ENCODE measurements around the gene SNRNP48. TPM values are rescaled to one million over a fixed set of nuclear protein-coding genes. Genes with fewer than 3 reads are reported as not detected.

The SNRNP48 gene
- total and polyA plus RNA-seq, 7 donors: 8.3 to 40.8 (median 9.9) TPM

DNA sequence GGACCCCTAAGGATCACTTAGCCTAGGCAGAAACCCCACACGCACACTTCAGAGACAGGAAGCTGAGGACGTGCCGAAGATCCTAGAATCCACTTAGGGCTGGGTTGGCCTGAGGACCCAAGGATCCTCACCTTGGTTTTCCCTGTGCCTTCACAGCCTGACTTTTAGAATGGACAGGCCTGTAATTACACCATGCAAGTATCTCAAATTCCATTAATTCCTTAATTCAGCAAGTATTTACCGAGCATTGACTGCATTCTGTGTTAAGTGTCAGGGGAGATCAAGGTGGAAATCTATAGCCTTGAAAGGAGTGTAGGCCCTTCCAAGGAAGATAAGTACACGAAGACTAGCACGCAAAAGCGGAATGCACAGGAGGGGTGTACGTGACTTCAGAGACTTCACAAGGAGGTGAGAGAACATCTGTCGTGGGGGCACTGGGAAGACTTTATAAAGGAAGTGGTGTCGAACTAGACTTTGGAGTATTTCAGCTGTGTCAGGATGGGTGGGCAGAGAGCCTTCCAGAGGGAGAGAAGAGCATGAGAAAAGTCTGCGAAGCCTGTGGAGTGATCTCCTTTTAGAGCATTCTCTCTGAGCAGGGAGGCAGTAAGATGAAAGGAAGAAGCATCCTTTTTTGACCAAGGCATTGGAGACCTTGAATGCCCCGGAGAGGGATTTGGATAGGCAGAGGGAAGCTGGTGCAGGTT lies 44.5 kb upstream of the SNRNP48 start:
- peaks cover 4% of the 10 kb centered on the region for H3K4me1 ChIP-seq
- no peak overlapping the region for H3K4me3 ChIP-seq
- no peak for ATAC-seq
- no peaks in the 10 kb centered on the region for H3K36me3 ChIP-seq (ENCODE audit: insufficient read depth in 1 of 2, low read depth in 1 of 2)
- WGBS, 3 donors: 76 to 79% (median 77%) methylated on average over 12 of the region's 12 CpGs
- TF ChIP-seq, protein P1, sequence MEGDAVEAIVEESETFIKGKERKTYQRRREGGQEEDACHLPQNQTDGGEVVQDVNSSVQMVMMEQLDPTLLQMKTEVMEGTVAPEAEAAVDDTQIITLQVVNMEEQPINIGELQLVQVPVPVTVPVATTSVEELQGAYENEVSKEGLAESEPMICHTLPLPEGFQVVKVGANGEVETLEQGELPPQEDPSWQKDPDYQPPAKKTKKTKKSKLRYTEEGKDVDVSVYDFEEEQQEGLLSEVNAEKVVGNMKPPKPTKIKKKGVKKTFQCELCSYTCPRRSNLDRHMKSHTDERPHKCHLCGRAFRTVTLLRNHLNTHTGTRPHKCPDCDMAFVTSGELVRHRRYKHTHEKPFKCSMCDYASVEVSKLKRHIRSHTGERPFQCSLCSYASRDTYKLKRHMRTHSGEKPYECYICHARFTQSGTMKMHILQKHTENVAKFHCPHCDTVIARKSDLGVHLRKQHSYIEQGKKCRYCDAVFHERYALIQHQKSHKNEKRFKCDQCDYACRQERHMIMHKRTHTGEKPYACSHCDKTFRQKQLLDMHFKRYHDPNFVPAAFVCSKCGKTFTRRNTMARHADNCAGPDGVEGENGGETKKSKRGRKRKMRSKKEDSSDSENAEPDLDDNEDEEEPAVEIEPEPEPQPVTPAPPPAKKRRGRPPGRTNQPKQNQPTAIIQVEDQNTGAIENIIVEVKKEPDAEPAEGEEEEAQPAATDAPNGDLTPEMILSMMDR (IDR thresholded peaks at IDR 0.05): no peak
- H3K27me3 ChIP-seq (ENCODE audit: insufficient read depth in 3 of 3, low read length in 2 of 3): peaks cover 3 to 81% (median 27%) of the 10 kb centered on the region in 3 donors
- H3K27ac ChIP-seq: no peak overlapping the region
- no peak for DNase-seq
- H3K9me3 ChIP-seq: no peaks in the 10 kb centered on the region
- intact Hi-C loops (cut with DNase I): no loop called here

DNA sequence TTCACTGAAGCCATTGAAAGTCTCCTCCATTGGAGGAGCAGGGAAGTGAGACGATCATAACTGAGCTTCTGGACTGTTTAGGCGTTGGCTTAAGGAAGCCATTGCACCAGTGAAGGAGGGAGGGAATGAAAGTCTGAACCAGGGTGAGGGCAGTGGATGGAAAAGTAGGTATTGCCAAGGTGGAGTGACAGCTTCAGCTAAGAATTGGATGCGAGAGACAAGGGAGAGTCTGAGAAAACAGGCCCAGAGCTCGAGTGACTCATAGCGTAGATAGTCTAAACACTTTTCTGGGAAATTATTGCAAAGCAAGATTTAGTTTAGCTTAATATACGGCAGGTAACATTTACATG lies 44.0 kb upstream of the SNRNP48 start:
- Histone ChIP-seq H3K4me3 (no peak overlapping the region), H3K27me3 (ENCODE audit: insufficient read depth in 3 of 3, low read length in 2 of 3) (peaks cover 3 to 77% (median 24%) of the 10 kb centered on the region in 3 donors), H3K9me3 (no peaks in the 10 kb centered on the region), H3K36me3 (ENCODE audit: insufficient read depth in 1 of 2, low read depth in 1 of 2) (no peaks in the 10 kb centered on the region), H3K27ac (no peak overlapping the region), H3K4me1 (peaks cover 4% of the 10 kb centered on the region)
- ATAC-seq (no peak), DNase-seq (no peak)
- intact Hi-C loops (cut with DNase I): no loop called here
- TF ChIP-seq, protein P1 (IDR thresholded peaks at IDR 0.05): no peak
- 78 to 85% (median 83%) methylated on average over 6 of the region's 6 CpGs for WGBS, 3 donors

DNA sequence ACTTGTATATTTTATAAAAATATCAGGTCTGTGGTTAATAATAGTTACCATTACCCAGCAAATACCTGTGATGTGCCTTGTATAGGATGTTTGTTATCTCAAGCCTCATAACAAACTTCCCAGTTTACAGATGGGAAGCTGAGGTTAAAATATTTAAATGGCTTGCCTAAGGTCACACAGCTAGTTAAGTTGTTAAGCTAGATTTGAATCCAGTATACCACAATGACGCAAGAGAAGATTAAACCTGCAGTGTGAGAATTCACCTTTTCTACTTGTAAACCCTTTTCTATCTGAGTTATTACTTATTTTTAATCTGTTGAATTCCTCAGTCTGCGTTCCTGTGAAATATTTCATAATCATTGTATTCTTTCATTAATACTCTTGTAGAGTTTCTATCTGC lies 43.6 kb upstream of the SNRNP48 start:
- H3K9me3 ChIP-seq: no peaks in the 10 kb centered on the region
- 90 to 91% (median 90%) methylated on average over 2 of the region's 2 CpGs for WGBS, 3 donors
- ATAC-seq (no peak), DNase-seq (no peak)
- H3K4me3 ChIP-seq: no peak overlapping the region
- TF ChIP-seq, protein P1 (IDR thresholded peaks at IDR 0.05): no peak
- H3K27ac ChIP-seq: no peak overlapping the region
- peaks cover 4% of the 10 kb centered on the region for H3K4me1 ChIP-seq
- peaks cover 3 to 73% (median 21%) of the 10 kb centered on the region in 3 donors for H3K27me3 ChIP-seq (ENCODE audit: insufficient read depth in 3 of 3, low read length in 2 of 3)
- intact Hi-C loops (cut with DNase I): no loop called here
- no peaks in the 10 kb centered on the region for H3K36me3 ChIP-seq (ENCODE audit: insufficient read depth in 1 of 2, low read depth in 1 of 2)

DNA sequence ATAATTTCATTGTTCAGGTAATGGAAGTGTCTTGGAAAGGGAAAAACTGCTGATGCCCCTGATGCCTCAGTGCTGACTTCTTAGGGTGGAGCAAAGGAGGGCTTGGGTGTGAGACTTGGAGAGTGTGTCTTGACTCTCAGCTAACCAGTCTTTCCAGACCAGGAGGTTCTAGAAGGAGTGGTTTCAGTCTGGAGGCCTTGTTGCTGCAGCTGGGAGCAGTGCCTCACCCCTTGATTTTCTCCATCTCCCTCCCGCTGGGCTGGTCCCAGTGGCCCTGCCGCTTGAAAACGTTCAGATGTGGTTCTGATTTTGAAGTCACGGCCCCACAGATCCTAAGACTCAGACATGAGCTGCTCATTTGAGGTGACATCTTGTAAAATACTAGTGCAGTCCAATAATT lies 43.1 kb upstream of the SNRNP48 start:
- TF ChIP-seq, protein P1 (IDR thresholded peaks at IDR 0.05): no peak
- Histone ChIP-seq H3K27me3 (ENCODE audit: insufficient read depth in 3 of 3, low read length in 2 of 3) (peaks cover 3 to 68% (median 16%) of the 10 kb centered on the region in 3 donors), H3K9me3 (no peaks in the 10 kb centered on the region), H3K36me3 (ENCODE audit: insufficient read depth in 1 of 2, low read depth in 1 of 2) (no peaks in the 10 kb centered on the region), H3K27ac (no peak overlapping the region), H3K4me1 (peaks cover 4% of the 10 kb centered on the region), H3K4me3 (no peak overlapping the region)
- intact Hi-C loops (cut with DNase I): no loop called here
- ATAC-seq (no peak), DNase-seq (no peak)
- 57 to 69% (median 59%) methylated on average over 4 of the region's 4 CpGs for WGBS, 3 donors

DNA sequence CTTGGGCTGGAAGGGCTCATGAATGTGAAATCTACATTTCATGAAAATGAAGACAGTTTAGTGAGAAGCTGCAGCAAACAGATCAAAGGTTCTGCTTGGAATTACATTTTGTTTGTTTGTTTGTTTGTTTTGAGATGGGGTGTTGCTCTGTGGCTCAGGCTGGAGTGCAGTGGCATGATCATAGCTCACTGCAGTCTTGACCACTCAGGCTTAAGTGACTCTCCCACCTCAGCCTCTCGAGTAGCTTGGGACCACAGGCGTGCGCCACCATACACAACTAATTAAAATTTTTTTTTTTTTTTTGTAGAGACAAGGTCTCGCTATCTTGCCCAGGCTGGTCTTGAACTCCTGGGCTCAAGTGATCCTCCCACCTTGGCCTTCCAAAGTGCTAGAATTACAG lies 42.7 kb upstream of the SNRNP48 start:
- WGBS, 3 donors: 85 to 97% (median 93%) methylated on average over 4 of the region's 4 CpGs
- Histone ChIP-seq H3K4me3 (no peak overlapping the region), H3K27me3 (ENCODE audit: insufficient read depth in 3 of 3, low read length in 2 of 3) (peaks cover 3 to 64% (median 11%) of the 10 kb centered on the region in 3 donors), H3K36me3 (ENCODE audit: insufficient read depth in 1 of 2, low read depth in 1 of 2) (no peaks in the 10 kb centered on the region), H3K27ac (no peak overlapping the region), H3K9me3 (no peaks in the 10 kb centered on the region), H3K4me1 (no peaks in the 10 kb centered on the region)
- no peak for ATAC-seq
- intact Hi-C loops (cut with DNase I): no loop called here
- TF ChIP-seq, protein P1 (IDR thresholded peaks at IDR 0.05): no peak
- DNase-seq: no peak
